Small intestine (tissue), 7 donors: ENCODE measurements around the gene RGL1. TPM values are rescaled to one million over a fixed set of nuclear protein-coding genes. Genes with fewer than 3 reads are reported as not detected.

ENCODE experiments used
- DNase-seq, 2 donors: peaks; one replicate each; pipeline versions ENCODE4 v3.0.0 to v3.0.0-alpha.2; 2013
- FAIRE-seq: peaks from 2 replicates; lab custom pipeline; 2012; peaks lifted over from hg19 to GRCh38; lab: Jason Lieb, UNC
- H3K27ac ChIP-seq, 3 donors: one replicate each; pipeline ENCODE4 v1.5.1; 2013; ENCODE audit warnings: low read length in 2 of 3, mild to moderate bottlenecking in 2 of 3, control low read depth in 1 of 3, inconsistent platforms in 1 of 3, low read depth in 1 of 3, moderate library complexity in 1 of 3
- H3K27me3 ChIP-seq, 3 donors: one replicate each; pipeline ENCODE4 v1.6.1; 2013; ENCODE audit warnings: low read length in 3 of 3, inconsistent platforms in 1 of 3; ENCODE audit not compliant: control insufficient read depth in 3 of 3, insufficient read depth in 3 of 3
- H3K36me3 ChIP-seq, 3 donors: one replicate each; pipeline ENCODE4 v1.6.1; 2013; ENCODE audit warnings: low read length in 3 of 3, inconsistent platforms in 1 of 3, low read depth in 1 of 3, mild to moderate bottlenecking in 1 of 3, moderate library complexity in 1 of 3; ENCODE audit not compliant: control insufficient read depth in 3 of 3, insufficient read depth in 2 of 3
- H3K4me1 ChIP-seq, 3 donors: one replicate each; pipeline ENCODE4 v1.6.1; 2013; ENCODE audit warnings: low read length in 2 of 3, inconsistent platforms in 1 of 3, low read depth in 1 of 3, mild to moderate bottlenecking in 1 of 3, moderate library complexity in 1 of 3; ENCODE audit not compliant: control insufficient read depth in 3 of 3, insufficient read depth in 2 of 3
- H3K4me3 ChIP-seq, 3 donors: one replicate each; pipeline ENCODE4 v1.5.1; 2013; ENCODE audit warnings: low read length in 3 of 3, control low read depth in 1 of 3, inconsistent platforms in 1 of 3, low read depth in 1 of 3, mild to moderate bottlenecking in 1 of 3, moderate library complexity in 1 of 3
- H3K9me3 ChIP-seq, 2 donors: one replicate each; pipeline ENCODE4 v1.6.1; 2013; ENCODE audit warnings: low read depth in 1 of 2, low read length in 1 of 2; ENCODE audit not compliant: control insufficient read depth in 2 of 2, insufficient read depth in 1 of 2
- whole genome bisulfite sequencing, 3 donors: extraction: QIAGEN DNeasy Blood & Tissue Kit; methylation state at CpG; one replicate each; pipeline ENCODE4 v1.1.7; 2013; 5-methylcytosine and 5-hydroxymethylcytosine counted together
- polyA plus RNA-seq, 4 donors: library from polyadenylated mRNA; stranded (reverse) in 3 of 4; unstranded in 1 of 4; fragments of 200-250 nt in 3 of 4; fragments of 120-200 nt in 1 of 4; gene quantifications; one replicate each; pipeline versions ENCODE4 v1.2.1 to v1.2.3, GENCODE V29; 2013
- donor health status: healthy with polysubstance abuse.
- donor health status: control.
- donor health status: control.
- donor health status: Bipolar disorder and iron deficiency.
- donor health status: healthy.

RGL1 gene
- polyA plus RNA-seq, 4 donors = 4.2 to 55.5 (median 8.0) TPM

DNA sequence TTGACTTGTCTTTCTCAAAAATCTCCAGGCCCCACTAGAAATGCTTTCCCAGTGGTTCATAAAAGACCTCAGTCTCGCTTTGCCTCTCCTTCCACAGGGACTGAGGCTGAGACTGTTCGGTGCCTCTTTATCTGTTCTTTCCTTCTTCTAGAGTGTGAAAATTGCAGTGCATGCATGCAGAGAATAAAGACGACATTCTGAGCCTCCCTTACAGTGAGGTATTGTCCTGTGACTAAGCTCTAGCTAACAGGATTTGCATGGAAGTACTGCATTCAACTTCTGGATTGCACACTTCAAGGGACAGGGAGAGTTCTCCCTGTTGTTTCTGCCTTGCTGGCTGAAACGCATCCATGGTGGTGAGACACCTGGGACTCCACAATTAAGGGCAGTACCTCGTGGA lies 163.5 kb downstream of the RGL1 start:
- Histone ChIP-seq H3K27ac (no peak overlapping the region), H3K9me3 (no peaks in the 10 kb centered on the region), H3K36me3 (no peaks in the 10 kb centered on the region), H3K27me3 (peaks cover 0 to 4% (median 0%) of the 10 kb centered on the region in 3 donors), H3K4me1 (no peaks in the 10 kb centered on the region), H3K4me3 (no peak overlapping the region)
- DNase-seq (no peak), FAIRE-seq (no peak)
- 72 to 77% (median 72%) methylated on average over 5 of the region's 5 CpGs for WGBS, 3 donors

DNA sequence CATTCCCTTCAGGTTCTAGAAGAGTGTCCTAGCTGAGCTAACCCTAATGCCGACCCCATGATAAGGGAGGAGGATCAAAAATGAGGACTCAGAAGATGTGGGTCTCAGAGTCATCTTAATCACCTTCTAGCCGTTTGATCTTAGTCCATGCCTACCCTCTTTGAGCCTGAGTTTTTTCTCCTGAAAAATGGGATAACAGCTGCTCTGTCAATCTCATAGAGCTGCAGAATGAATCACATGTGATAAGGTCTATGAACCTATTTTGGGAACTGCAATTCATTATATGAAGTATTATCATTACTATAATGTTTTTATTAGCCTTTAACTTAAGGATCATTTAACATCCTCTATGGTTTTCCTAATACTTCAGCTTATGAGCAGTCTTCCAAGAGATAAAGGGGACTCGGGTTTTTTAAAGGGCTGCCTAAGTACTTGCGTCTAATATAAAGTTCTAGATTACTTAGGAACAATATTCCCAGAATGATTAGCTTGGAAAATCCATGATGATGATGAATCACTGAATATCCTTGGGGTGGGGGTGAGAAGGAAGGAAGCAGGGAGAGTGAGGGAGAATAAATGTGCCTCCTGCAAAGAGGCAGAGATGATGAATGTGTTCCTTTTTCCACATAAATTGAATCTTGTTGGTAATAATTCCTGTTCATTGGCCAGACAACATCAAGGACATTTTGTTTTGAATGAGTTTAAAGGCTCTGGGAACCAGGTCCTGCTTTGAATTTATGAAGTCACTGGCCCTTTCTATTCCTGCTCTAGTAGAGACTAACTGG lies 165.8 kb downstream of the RGL1 start:
- WGBS, 3 donors = 44 to 73% (median 60%) methylated on average over 4 of the region's 4 CpGs
- no peak overlapping the region for H3K27ac ChIP-seq
- H3K27me3 ChIP-seq = peaks cover 0 to 4% (median 0%) of the 10 kb centered on the region in 3 donors
- no peak for FAIRE-seq
- H3K9me3 ChIP-seq = no peaks in the 10 kb centered on the region
- no peaks in the 10 kb centered on the region for H3K36me3 ChIP-seq
- DNase-seq = no peak
- H3K4me3 ChIP-seq = no peak overlapping the region
- no peaks in the 10 kb centered on the region for H3K4me1 ChIP-seq

DNA sequence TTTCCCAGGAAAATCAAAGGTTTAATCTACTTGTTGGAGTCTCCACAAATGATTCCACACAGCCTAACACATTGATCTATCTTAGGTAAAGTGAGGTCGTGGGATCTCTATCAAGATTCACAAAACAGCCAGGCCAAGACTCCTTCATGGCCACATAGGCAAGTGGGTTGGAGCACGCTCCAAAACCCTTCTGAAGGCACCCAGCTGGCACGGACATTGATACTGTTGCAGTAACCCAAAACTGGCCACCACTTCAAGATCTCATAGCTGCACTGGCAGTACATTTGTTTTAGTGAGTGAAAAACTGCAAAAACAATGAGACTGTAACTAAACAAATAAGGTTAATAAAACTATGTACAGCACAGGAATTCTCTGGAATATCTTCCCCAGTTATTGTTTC lies 170.7 kb downstream of the RGL1 start:
- DNase-seq = no peak
- H3K36me3 ChIP-seq = no peaks in the 10 kb centered on the region
- H3K27me3 ChIP-seq = no peaks in the 10 kb centered on the region
- H3K4me3 ChIP-seq = no peak overlapping the region
- H3K4me1 ChIP-seq = no peaks in the 10 kb centered on the region
- FAIRE-seq = no peak
- no peaks in the 10 kb centered on the region for H3K9me3 ChIP-seq
- WGBS, 3 donors = 73 to 85% (median 81%) methylated on average over 3 of the region's 3 CpGs
- no peak overlapping the region for H3K27ac ChIP-seq

DNA sequence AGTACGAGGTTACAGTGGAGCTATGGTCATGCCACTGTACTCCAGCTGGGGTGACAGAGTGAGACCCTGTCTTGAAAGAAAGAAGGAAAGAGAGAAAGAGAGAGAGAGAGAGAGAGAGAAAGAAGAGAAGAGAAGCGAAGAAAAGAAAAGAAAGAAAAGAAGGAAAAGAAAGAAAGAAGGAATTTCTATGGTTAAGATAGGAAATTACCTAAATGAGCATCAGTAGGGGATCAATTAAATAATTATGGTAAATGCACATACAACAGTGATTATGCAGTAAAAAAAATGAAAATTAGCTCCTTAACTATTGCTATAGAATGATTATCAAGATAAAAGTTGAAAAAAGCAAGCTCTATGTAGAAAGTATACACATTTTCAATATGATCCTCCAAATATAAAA lies 172.8 kb downstream of the RGL1 start:
- FAIRE-seq (no peak), DNase-seq (no peak)
- 79 to 93% (median 92%) methylated on average over 2 of the region's 2 CpGs for WGBS, 3 donors
- no peaks in the 10 kb centered on the region for H3K27me3 ChIP-seq
- no peaks in the 10 kb centered on the region for H3K9me3 ChIP-seq
- no peaks in the 10 kb centered on the region for H3K4me1 ChIP-seq
- no peak overlapping the region for H3K27ac ChIP-seq
- no peak overlapping the region for H3K4me3 ChIP-seq
- H3K36me3 ChIP-seq = no peaks in the 10 kb centered on the region

Other genes with a start within 250 kb of the RGL1 start
- 1 to 10 TPM in 3 of 4 donors, under 1 TPM in 1; 0.89 to 4.9 (median 3.3) TPM for gene NCF2, start 214.7 kb upstream of the RGL1 start, polyA plus RNA-seq
- 100 to 1,000 TPM; 125 to 160 (median 133) TPM for gene ARPC5, start 169.3 kb upstream of the RGL1 start, polyA plus RNA-seq
- gene APOBEC4, start 151.8 kb upstream of the RGL1 start, polyA plus RNA-seq = under 1 TPM in 3 of 4 donors, not detected in 1; 0.01 to 0.22 (median 0.13) TPM
- gene COLGALT2, start 232.6 kb downstream of the RGL1 start, polyA plus RNA-seq = under 1 TPM in 2 of 4 donors, not detected in 2; 0.43 to 0.68 TPM
- 10 to 100 TPM in 2 of 4 donors, 1 to 10 TPM in 2; 7.6 to 25.3 (median 15.4) TPM for gene TSEN15, start 246.6 kb downstream of the RGL1 start, polyA plus RNA-seq